ENCODE results near the gene RSAD1. TPM values are rescaled to one million over a fixed set of nuclear protein-coding genes. Genes with fewer than 3 reads are reported as not detected.
A peak's percentile ranks its signal among the peaks of the same experiment; 100 is the strongest.

RSAD1 gene
- total RNA-seq, 1 experiment from 2014 or later, result 69.2 TPM

GRCh38 chr17:50498021-50498874 lies 19.6 kb downstream of the RSAD1 start:
- no peaks in the 10 kb centered on the region; the same call in 1 of the 2 replicates for H3K9me3 ChIP-seq
- no peak for DNase-seq
- H3K36me3 ChIP-seq, result no peaks in the 10 kb centered on the region
- no peaks in the 10 kb centered on the region for H3K27me3 ChIP-seq
- no peak overlapping the region for H3K4me3 ChIP-seq

DNA sequence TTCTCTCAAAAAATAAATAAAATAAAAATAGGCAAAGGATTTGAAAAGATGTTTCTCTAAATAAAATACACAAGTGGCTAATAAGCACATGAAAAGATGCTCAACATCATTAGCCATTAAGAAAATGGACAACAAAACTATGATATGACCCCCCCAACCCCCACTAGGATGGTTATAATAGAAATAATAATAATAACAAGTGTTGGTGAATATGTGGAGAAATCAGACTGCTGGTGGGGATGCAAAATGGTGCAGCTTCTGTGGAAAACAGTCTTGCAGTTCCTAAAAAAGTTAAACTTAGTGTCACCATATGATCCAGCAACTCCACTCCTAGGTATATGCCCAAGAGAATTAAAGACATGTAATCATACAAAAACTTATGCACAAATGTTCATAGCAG lies 20.6 kb downstream of the RSAD1 start:
- H3K9me3 ChIP-seq, result no peaks in the 10 kb centered on the region; the same call in 1 of the 2 replicates
- H3K4me3 ChIP-seq, result no peak overlapping the region
- no peaks in the 10 kb centered on the region for H3K36me3 ChIP-seq
- no peak for DNase-seq
- H3K27me3 ChIP-seq, result no peaks in the 10 kb centered on the region

- Histone ChIP-seq H3K9me3 (no peaks in the 10 kb centered on the region; the same call in 1 of the 2 replicates), H3K4me3 (no peak overlapping the region), H3K36me3 (no peaks in the 10 kb centered on the region), H3K27me3 (no peaks in the 10 kb centered on the region)
- no peak for DNase-seq
Observed at GRCh38 chr17:50499721-50500120, 21.1 kb downstream of the RSAD1 start.

DNA sequence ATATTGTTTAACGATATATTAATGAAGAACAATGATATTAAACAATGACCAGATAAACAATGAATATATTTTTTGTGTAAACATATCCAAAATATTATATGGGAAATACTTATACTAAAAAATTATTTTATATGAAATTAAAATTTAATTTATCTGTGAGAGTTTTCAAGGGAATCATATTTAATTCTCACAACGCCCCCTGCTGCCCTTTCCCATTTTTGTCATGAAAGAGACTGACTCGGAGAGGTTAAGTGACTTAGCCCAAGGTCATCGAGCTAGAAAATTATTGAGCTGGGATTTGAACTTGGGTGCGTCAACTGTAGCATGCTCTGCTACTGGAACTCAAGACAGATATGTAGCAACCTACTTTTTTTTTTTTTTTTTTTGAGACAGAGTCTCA lies 22.4 kb downstream of the RSAD1 start:
- no peak overlapping the region for H3K4me3 ChIP-seq
- no peak for DNase-seq
- no peaks in the 10 kb centered on the region for H3K36me3 ChIP-seq
- H3K9me3 ChIP-seq, result no peaks in the 10 kb centered on the region; the same call in 1 of the 2 replicates
- no peaks in the 10 kb centered on the region for H3K27me3 ChIP-seq

- no peak for DNase-seq
- Histone ChIP-seq H3K36me3 (no peaks in the 10 kb centered on the region), H3K9me3 (no peaks in the 10 kb centered on the region; the same call in 1 of the 2 replicates), H3K27me3 (no peaks in the 10 kb centered on the region), H3K4me3 (no peak overlapping the region)
Observed at GRCh38 chr17:50502301-50502990, 23.8 kb downstream of the RSAD1 start.

- Histone ChIP-seq H3K27me3 (no peaks in the 10 kb centered on the region), H3K4me3 (no peak overlapping the region), H3K9me3 (no peaks in the 10 kb centered on the region), H3K36me3 (no peaks in the 10 kb centered on the region)
- DNase-seq, result no peak
Observed at GRCh38 chr17:50505591-50506130, 27.0 kb downstream of the RSAD1 start.

GRCh38 chr17:50506298-50506697 lies 27.6 kb downstream of the RSAD1 start:
- Histone ChIP-seq H3K36me3 (no peaks in the 10 kb centered on the region), H3K9me3 (no peaks in the 10 kb centered on the region), H3K4me3 (no peak overlapping the region), H3K27me3 (no peaks in the 10 kb centered on the region)
- no peak for DNase-seq

DNA sequence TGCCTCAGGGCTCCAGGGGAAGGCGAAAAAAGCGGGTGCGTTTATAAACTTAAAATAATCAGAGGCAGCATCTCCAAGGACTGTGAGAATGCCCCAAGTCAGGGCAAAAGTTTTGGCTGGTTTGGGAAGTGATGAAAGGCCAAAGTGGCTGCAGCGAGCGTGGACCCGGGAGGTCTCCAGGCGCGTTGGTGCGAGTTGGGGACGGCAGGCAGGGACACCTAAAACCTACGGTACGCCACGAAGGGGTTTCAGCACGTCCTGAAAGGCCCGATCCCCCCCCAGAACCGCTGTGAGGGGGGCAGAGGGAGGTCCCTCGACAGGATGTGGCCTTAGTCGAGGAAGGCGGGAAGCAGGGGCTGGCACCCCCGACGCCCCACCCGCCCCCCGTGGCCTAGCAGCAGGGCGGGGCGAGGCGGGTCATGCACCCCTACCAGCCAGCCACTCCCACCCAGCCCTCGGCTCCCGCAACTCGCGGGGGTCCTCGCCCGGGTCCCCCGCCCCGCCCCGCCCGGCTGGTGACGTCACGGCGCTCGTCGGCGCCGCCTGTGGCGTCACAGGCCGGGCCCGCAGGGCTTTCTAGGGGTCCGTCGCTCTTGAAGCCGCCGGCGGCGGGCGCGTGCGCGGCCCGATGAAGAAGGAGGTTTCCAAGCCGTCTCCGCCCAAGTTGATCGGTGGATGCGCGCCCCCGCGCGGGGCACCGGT lies 29.4 kb downstream of the RSAD1 start, which contains the start of gene MYCBPAP:
TSS of gene MYCBPAP (plus strand) at position 569 of the 702 bp plus-strand sequence. CDS start 236 bp downstream, outside the sequence.
- Histone ChIP-seq H3K36me3 (no peaks in the 10 kb centered on the region), H3K27me3 (no peaks in the 10 kb centered on the region), H3K9me3 (no peaks in the 10 kb centered on the region), H3K4me3 (peak within 1 kb of the TSS; percentile 49)
- peak; percentile 80 for DNase-seq

DNA sequence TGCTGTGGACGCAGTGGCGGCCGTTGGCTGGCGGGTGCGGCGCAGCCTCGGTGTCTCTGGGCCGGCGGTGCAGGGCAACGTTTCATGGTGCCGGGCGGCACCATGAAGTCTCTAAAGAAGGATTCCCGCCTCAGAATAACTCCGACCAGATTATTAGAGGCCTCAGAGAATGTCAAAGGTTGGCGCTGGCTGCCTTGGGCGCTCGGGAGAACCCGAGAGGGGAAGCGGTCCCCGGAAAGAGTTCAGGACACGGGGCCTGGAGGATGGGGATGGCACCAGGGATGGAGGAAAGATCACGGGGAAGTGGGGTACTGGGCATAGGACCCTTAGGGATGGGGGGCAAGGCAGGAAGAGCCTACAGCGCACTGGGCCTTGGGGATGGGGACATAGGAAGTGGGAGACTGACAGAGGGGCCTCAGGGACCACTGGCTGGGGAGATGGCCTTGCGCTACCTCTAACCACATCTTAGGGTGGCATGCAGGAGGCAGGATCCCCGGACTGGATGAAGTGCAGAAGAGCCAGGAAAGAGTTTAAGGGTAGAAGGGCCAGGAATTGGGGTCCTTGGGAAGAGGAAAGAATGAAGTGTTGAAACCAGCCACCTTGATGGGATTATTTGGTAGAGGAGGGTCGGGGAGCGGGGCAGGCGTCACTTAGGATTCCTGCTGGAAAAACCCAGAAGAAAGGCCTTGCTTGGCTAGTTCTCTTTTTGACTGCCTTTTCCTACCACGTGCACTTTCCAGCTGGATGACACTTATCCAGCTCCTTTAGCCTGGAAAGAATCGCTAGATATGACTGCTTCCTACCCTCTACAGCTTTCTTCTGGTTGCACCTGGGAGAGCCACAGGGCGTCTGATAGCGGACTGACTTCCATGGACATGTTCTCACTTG lies 30.2 kb downstream of the RSAD1 start:
- no peaks in the 10 kb centered on the region for H3K9me3 ChIP-seq
- H3K36me3 ChIP-seq, result no peaks in the 10 kb centered on the region
- no peak for DNase-seq
- no peaks in the 10 kb centered on the region for H3K27me3 ChIP-seq
- peak overlapping the region; percentile 49 for H3K4me3 ChIP-seq

DNA sequence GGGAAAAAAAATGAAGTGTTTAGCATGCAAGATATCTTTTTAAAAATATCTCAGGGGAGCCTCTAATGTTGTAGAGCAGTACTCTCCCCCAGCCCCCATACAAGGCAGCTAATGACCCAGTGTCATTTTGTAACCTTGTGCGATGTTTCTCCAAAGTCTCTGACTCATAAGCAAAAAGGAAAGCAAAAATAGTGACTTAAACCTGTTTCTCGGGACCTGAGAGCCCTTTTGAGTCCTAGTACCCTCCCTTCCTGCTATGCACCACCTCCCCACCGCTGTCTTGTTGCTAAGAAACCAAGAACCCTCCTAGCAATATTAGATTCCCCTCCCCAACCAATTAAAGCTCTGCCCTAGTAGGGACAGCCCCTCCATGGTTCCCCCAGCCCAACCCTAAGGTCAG lies 32.4 kb downstream of the RSAD1 start:
- Histone ChIP-seq H3K9me3 (no peaks in the 10 kb centered on the region), H3K36me3 (no peaks in the 10 kb centered on the region), H3K27me3 (no peaks in the 10 kb centered on the region), H3K4me3 (no peak overlapping the region)
- DNase-seq, result no peak

- Histone ChIP-seq H3K4me3 (no peak overlapping the region), H3K36me3 (no peaks in the 10 kb centered on the region), H3K9me3 (no peaks in the 10 kb centered on the region), H3K27me3 (no peaks in the 10 kb centered on the region)
- DNase-seq, result no peak
Observed at GRCh38 chr17:50513495-50513894, 34.8 kb downstream of the RSAD1 start.

DNA sequence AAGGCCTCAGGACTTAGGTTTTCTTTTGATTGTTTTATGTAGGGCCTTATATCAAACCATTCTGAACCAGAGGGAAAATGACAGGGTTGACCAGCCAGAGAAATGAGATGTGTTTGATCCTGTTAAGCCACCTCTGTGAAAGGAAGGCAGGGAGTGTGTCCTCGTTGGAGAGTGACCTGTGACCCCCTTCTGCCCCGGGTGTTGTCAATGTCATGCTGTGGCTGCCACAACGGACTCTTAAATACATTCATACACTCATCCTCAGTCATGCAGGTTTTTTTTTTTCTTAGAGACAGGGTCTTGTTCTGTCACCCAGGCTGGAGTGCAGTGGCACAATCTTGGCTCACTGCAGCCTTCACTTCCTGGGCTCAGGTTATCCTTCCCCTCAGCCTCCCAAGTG lies 35.7 kb downstream of the RSAD1 start:
- H3K4me3 ChIP-seq, result no peak overlapping the region
- H3K36me3 ChIP-seq, result no peaks in the 10 kb centered on the region
- no peak for DNase-seq
- H3K9me3 ChIP-seq, result no peaks in the 10 kb centered on the region
- H3K27me3 ChIP-seq, result no peaks in the 10 kb centered on the region

DNA sequence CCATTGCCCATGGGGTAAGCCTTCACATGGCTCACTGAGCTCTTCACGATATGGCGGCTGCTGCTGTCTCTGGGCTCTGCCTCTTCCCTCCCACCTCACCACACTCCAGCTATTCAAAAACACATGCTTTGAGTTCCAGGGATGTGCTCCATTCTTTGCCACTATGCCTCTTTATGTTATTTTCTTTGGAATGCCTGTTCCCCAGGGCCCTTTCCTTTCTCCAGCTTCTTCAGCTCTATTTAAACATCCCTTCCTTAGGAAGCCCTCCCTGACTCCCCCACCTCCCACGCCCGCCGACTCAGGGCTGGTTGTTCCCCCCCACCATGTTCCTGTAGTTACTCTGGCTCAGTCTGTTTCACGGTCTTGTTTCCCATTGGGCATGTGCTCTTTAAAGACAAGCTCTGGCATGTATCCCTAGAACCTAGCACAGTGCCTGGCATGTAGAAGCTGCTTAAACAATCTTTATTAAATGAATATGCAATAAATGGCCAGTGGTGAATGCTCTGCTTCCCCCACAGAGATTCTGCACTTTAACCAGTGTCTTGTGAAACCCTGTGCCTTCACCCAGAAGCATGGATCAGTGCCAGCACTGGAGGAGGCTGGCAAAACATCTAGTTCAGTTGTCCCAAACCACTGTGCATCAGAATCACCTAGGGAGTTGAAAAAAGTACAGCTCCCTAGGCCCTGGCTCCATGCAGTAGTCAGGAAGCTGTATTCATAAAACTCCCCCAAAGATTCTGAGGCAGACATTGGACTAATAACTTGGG lies 36.5 kb downstream of the RSAD1 start:
- H3K9me3 ChIP-seq, result no peaks in the 10 kb centered on the region
- no peaks in the 10 kb centered on the region for H3K27me3 ChIP-seq
- H3K36me3 ChIP-seq, result no peaks in the 10 kb centered on the region
- DNase-seq, result no peak
- no peak overlapping the region for H3K4me3 ChIP-seq

GRCh38 chr17:50517011-50517410 lies 38.4 kb downstream of the RSAD1 start:
- DNase-seq, result no peak
- Histone ChIP-seq H3K27me3 (no peaks in the 10 kb centered on the region), H3K9me3 (no peaks in the 10 kb centered on the region), H3K4me3 (no peak overlapping the region), H3K36me3 (no peaks in the 10 kb centered on the region)

All from MG63 (cell line).